ENCODE data around the gene PEX5L.
A peak's percentile ranks its signal among the peaks of the same experiment; 100 is the strongest.
"Not testable (repeated sequence)": the region's sequence is repeated elsewhere in the genome, so short reads cannot be mapped to it uniquely, and the experiment has no call there.

The PEX5L gene

DNA sequence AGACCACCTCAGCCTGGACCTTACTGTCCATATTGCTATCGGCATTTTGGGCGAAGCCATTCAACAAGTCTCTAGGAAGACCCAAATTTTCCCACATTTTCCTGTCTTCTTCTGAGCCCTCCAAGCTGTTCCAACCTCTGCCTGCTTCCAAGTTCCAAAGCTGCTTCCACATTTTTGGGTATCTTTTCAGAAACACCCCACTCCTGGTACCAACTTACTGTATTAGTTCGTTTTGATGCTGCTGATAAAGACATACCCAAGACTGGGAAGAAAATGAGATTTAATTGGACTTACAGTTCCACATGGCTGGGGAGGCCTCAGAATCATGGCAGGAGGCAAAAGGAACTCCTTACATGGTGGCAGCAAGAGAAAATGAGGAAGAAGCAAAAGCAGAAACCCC lies 28.4 kb downstream of the PEX5L start:
- DNase-seq = not testable (repeated sequence)

DNA sequence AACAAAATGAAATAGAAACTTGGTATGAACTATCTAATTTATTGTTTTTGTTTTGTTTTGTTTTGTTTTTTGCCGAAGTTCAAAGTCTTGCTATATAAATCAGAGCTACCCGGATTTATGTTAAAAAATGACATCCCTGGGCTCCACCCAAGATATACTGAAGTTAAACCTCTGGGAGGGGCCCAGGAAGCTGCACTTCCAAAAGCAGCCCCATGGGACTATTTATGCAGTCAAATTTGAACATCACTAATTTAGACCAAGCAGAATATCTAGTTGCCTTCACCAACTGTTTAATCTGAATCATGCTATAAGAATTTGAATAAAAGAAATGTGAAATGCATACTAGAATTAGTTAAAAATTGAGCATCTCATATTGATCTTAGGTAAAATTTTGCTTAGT lies 32.2 kb downstream of the PEX5L start:
- DNase-seq = no peak

DNA sequence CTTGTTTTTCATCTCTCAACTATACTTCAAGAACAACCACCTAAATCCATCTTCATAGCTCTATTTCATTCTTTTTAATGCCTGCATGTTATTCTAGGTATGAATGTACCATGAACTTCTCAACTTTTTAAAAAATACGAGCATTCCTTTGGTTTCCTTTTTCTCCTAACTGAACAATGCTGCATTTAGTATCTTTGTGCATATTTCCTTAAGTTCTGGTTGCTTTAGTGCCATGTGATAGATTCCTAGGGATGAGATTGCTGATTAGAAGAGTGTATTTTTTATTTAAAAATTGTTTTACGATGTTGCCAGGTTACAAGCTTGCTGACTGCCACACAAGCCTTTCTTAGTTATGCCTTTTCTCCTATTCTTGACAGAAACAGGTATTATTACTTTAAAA lies 34.7 kb downstream of the PEX5L start:
- no peak for DNase-seq

DNA sequence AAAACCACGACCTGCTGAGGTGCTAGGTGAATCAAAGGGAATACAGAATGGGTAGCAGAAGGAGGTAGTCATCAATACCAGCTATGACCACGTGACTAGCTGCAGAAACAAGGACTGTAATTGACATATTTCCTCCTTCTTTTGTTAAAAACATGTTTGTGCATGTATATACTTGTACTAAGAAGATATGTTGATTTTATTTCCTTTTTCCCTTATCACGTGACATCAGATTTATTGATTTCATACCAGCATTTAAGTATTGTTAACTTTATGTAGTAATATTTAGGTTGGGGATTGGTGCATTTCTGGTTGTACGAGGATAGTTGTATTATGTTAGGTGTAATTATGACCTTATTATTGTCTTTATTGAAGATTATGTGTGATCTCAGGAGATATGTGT lies 36.2 kb downstream of the PEX5L start:
- no peak for DNase-seq

DNA sequence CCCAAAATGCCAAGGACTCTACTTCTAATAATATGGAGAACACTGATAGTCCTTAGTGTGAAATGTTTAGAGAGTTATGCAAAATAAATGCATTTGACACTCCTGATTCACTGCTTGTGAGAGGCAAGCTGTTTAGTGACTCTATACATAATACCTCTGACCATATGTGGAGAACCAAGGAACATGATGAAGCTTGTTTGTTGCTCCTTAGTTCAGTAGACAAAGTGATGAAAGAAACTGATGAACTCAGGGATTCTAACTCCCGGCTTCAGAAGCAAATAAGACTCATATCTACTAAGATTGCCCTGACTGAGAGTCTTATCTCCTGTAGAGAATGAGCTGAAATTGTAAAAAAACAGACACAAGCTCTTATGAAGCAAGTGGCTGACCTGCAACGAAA lies 41.3 kb downstream of the PEX5L start:
- no peak for DNase-seq

DNA sequence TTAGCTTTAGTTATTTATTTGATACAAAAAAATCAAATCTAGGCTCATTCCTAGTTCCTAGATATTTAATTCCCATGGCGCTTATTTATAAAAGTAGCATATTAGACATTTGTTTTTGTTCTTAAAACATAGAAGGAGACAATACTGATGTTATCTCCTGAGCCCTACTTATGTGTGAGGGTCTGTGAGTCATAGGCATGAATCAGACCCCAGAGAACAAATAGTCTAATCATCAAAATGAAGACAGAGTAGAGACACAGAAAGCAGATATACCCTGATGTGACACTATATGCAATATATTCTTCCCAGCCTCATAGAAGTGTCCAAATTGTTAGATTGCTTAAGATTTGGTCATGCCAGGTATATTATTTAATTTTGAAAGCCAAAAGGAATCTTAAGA lies 44.9 kb downstream of the PEX5L start:
- DNase-seq = no peak

DNA sequence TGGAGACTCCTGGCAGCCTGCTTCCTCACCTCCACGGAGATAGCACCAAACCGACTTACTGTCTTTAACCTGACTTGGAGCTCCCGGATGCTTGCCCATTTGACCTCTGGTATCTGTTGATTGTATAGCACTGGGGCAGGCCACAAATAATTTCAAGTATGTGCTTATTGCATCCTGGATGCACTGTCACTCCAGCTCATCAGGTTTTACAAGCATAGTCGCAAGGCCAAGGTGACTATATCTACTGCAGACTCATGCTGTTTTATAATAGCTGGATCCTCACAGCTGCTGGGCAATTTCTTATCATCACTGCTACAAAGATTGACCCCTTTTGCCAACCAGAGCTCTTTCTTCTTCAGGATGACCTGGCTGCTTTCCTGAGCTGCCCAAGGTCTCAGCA lies 45.6 kb downstream of the PEX5L start:
- no peak for DNase-seq

DNA sequence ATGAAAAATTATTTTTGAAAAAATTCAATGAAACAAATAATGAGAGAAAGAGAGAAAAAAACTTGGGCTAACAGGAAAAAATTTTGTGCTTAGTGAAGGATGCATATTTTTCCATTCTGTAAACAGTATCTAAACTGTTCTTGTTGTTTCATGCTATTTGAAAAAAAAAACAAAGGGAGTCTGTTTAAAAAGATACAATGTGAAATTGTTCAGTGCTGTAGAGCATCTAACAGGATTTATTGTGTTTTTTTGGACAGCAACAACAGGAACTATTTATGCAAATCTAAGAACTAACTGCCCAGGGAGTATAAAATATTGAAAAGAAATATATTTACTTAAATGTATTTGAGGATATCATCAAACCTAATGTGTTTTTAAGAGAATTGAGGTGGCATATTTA lies 55.1 kb downstream of the PEX5L start:
- DNase-seq = no peak

DNA sequence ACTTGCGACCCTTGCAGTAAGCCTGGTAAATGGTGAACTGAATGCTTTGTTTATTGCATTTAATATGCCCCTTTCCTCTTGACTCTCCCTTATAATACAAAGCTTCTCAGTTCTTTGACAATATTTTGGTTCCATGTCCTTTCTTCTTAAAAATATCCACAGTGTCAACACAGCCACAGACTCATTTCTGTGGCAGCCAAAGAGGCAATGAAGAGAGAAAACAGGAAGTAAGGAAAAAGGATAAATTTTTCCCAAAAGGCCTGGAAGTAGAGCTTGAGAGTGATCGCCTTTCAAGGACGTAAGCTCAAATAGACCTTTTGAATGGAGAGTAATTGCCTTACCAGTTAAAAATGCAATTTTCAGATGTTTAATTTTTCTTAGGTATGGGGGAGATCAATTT lies 59.4 kb downstream of the PEX5L start:
- DNase-seq = no peak

DNA sequence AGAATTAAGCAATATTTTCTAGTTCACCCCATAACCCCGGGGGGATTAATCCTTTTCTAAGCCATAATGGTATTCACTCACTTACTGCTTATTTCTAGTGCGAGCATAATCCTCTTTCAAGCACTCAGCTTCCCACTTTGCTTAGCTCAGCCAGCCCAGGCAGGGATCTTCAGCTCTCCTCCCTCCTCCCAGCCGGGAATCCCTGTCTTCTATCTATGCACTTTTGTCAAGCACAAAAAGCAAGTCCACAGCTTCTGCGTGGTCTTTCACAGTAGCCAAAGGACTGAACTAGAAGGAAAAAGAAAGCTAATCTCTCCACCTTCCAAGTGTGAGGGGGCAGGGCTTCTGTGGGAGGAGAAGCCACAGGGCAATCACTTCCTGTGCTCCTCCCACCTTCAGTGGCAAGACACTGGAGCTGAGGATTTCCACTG lies 62.8 kb downstream of the PEX5L start:
- DNase-seq = no peak

DNA sequence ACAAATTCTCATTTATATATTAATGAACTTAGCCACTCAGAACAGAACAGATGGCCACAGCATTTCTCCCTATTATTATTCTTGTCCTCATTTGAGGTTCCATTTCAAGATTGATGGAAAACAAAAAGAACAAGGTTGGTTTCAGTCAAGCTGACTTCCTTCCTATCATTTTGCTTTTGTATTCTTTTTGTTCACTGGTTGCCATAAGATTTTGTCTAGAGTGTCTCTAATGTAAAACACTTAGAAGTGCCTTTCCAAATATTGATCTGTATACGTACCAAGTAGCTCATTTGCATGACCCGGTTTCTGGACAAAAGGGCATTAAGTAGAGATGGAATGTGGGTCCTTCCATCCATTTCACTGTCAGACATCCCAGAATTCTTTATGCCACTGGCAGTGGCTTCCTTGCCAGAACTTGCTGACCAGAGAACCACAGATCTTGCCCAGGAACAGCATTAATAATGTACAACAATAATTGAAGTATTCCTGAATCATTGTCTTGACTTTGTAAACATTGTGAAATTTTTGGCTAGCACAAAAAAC lies 63.8 kb downstream of the PEX5L start:
- no peak for DNase-seq

DNA sequence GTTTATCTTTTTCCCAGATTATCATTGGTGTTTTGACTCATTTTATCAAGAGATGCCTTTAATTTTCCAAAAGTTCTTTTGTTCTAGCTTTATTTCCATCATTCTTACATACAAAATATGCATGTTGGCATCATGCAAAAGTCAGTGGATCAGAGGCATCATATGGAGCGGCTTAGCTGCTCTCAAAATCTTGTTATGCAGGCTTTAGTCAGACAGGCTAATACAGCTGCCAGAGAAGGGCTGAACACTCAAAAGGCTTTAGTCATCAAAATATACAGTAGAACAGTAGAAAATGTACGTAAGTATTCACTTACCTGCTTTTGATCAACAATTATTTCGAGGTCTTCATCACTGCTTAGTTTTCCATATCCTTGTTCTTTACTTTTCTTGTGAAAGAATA lies 65.5 kb downstream of the PEX5L start:
- no peak for DNase-seq

DNA sequence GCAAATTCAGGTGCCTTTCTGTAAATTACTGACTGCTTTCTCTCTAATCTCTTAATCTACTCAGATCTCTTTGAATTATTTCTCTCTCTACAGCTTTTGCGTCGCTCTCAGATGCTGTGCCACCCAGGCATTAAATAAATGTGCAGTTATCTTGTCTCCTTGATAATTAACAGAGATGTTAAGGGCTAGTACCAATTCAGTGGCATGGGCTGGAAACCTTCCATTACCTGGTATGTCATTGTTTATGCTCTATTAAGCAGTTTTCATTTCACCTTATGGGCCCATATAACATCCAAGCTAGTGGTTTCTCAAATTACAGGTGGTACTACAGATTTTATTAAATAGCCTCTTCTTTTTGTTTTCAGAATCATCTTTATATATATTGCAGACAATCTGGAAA lies 66.0 kb downstream of the PEX5L start:
- no peak for DNase-seq

DNA sequence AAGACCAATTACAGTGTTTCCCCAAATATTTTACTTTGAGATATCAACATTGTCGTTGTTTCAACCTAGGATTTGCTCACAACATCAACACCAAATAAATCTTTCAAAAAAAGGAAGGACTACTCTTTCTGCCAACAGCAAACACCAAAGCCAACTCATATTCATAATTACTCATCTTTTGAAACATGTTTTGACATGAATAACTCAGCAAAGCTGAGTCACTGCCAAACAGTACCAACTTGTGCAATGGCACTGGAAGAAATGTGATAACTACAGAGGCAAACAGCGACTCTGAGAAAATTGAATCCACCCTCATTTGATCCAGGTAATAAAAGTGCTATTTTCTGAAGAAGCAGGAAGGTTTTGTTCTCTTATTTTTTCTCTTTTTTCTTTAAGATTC lies 67.2 kb downstream of the PEX5L start:
- peak; percentile 7 to 48 for DNase-seq

DNA sequence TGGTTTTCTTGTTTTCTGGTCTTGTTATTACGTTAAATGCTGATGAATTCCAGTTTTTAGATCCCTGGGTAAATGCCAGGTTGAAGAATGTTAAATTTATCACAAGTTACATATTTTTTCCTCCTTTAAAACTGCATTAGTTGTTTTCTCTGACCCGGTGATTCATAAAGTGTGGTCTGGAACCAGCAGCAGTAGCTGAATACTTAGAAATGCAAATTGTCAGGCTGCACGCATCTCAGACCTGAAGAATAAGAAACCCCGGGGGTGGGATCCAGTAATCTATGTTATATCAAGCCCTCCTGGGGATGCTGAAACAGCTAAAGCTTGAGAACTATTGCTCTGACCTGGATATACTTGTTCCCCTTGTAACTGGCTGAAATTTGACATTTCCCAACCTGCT lies 69.1 kb downstream of the PEX5L start:
- DNase-seq = no peak

DNA sequence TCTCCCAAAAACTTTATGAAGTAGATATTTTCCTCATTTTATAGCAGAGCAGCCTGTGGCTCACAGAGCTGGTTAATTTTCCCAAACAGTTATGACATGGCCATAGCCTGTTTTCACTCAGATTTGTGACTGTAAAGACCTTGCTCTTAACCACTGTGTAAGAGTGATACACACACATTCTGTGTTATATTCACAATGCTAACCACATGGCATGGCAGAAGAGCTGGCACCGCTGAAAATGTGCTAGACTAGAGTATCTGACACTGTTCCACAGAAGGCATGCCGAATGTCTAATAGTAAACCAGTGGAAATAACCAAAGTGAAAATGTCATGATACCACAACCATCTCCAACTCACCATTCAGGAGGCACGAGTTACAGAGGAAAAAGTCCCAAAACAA lies 71.8 kb downstream of the PEX5L start:
- no peak for DNase-seq

DNA sequence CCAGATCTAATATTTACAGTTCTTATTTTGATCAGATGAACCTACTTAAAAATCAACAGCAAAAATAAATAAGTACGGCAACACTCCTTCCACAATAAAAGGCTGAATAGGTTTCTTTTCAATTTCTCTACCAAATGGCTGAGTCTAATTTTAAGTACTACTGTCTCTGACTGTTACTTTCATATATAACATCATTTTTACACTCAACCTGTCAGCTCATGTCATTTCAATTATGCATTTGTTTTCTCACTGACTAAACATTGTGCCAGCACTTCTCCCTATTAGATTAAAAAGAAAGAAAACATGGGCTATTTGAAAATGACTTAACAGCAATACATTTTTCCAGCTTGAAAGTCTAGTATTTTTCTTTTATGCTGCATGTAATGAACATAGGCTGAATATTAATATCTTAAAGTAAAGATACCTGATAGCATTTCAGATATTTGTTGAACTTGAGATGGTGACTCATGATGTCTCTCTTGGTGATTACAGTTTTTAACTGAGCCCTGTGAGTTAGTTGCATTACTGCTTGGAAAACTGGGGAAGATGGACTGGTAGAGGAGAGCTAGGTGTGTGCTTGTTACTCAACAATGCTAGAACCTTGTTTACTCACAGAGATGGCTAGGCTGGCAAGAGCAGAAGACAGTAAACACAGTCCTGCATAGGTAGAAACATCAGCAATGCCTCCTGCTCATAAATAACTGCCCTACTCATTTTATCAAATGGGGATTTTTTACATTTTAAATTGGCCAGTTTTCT lies 73.9 kb downstream of the PEX5L start:
- DNase-seq = no peak

DNA sequence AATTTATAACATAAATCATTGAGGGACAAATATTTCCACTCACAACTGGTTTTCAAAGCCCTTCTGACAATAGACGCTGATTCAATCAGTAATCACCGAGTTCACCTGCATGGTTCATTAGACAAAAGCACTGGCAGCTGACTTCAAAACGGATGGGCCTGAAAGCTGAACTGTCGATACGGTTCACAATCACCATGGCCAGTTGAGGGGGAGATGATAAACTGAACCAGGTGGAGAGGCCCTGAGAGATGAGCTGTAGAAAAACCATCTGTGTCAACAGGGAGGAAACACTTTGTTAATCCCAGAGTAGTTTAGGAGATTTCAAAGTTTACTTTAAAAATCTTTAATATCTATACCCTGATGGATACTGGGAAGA lies 75.0 kb downstream of the PEX5L start:
- DNase-seq = no peak

DNA sequence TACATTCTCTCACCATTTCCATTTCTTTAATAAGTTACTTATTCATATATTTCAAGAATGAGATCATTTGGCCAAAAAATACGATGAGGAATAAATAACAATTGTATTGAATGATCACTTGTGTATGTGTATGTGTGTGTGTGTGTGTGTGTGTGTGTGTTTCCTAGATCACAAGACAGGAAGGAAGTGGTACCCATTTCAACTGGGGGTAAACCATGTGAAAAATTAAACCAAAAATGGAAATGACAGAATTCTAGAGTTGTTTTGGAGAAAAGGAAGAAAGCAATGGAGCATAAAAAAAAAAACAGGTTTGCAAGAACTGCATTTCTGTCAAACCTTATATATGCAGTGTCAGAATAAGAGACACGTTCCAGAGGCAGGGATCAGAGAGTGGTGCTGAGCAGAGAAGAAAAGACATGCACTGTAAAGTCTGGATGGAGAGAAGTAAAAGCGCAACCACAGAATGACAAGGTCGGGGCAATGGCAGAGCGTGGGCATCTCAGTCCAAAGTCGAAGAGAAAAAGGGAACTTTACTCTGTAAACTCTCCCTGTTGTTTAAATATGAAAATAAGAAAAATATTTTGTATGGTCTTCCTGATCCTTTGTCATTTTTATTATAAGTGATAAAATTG lies 75.5 kb downstream of the PEX5L start:
- no peak for DNase-seq

DNA sequence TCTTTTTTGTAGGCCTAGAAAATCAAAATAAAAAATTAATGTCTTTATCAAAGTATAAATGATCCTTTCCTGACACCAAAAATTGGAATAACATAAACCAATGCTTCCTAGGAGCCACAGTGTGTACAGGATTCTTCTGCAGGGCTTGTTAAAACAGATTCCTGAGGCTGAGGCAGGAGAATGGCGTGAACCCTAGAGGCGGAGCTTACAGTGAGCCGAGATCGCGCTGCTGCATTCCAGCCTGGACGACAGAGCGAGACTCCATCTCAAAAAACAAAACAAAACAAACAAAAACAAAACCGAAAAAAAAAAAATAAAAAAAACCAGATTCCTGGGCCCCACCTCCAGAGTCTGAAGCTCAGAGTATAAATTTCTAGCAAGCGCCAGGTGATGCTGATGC lies 78.0 kb downstream of the PEX5L start:
- no peak for DNase-seq

DNA sequence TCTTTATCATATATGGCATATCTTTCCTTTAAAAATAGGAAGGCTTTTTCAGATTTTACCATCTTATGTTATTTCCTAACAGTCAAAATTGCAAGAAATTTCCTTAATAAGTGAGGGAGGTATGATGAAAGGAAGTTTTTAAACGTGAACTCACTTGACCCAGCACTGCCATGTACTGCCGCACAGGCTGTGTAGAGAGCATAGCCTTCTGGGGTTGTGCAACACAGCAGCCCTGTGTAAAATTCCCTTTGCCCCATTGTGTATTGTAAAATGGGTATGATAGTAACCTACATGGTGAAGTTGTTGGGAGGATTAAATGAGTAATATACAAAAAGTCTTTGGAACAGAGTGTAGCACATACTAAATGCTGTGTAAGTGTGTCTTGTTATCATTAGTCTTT lies 78.6 kb downstream of the PEX5L start:
- DNase-seq = no peak

DNA sequence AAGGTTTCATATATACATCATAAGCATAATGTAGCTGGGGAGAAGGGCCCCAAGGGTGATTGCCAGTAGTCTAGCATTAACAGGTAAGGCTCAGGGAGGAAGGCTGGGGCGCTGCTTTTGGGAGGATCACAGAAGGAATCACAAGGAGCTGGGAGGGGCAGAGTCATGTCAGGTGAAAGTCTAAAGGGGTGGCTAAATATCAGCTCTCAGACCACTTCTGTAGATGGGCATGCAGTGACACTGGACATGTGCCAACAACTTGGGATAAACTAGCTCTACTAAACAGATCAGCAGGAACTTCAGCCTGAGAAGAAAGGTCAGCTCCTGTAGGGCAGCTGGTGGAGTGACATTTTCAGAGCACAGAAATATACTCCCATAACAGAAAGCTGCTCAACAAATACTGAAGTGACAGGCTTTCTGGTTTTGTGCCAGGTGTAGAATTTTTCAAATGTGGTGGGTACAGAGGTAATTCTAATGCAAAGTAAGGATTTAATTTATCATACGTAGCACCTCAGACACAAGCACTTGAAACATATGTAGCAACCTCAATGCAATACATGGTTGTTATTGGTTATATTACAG lies 79.4 kb downstream of the PEX5L start:
- no peak for DNase-seq

DNA sequence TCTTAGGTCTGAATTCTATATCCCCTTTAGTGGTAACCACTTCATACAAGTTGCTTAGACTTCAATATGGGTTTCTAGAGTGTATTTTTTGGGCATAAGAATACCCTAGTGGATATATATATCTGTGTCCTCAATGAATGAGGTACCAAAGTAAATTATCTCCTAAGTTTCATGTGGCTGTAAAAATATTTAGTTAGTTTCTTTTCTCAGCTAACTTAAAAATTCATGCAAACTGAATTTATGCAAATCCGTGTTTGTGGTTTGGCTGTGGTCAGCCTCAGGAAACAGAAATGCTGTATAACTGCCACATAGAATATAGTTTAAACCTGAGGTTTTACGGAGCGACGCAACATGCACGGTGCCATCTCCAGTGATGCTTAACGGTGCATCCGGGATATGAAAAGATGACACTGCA lies 80.3 kb downstream of the PEX5L start:
- no peak for DNase-seq

DNA sequence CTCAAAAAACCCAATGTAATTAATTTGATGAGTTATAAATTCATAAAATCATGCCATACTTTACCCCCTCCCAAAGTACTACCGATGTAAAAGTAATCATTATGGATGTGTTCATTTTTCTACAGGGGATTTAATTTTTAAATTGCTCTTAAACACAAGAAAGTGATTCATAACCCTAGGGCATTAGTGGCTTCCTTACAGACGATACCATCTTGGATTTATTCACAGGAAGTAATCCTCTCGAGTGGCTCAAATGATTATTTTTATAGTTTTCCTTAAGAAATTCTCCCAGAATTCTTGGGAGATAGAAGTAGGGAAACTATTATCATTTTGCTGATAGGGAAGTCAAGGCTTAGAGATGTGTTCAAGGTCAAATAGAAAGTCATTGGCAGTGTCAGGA lies 80.9 kb downstream of the PEX5L start:
- DNase-seq = no peak

All from NCI-H446 (cell line).